ENCODE results near the gene ARHGAP31.

The ARHGAP31 gene

DNA sequence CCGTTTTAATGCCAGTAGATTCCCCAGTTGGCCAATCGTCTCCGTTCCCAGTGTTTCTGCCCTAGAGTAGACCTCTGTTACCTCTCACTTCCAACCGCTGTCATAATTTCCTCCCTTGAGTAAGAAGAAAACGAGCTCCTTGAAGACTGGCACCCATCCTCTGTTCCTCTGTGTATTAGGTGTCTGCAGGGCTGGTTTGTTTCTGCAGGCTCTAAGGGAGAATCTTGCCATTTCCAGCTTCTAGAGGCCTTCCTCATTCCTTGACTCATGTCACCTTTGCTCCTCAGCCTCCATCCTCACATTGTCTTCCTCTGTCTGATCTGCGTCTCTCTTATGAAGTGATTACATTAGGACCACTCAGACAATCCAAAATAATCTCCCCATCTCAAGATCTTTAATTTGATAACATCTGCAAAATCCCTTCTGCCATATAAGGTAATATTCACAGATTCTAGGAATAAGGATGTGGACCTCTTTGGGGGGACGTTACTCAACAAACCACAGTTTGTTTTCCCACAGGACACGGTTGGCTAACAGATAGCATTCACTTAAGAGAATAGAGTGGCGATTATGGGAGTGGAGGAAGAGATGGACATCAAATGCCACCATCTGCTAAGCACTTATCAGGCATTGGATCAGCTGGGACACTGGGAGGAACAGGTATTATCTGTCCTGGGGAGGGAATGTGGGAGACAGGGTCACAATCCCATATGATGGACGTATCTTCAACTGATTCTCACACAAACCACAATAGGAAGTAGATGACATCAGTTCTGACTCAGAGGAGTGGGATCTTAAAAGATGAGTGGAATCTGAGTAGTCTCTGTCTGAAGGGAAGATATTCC, 17.1 kb downstream of the ARHGAP31 start:
- H3K27me3 ChIP-seq (ENCODE audit: control insufficient read depth, low read length): peaks cover 9% of the 10 kb centered on the region
- no peaks in the 10 kb centered on the region for H3K79me2 ChIP-seq (ENCODE audit: control insufficient read depth, low read length)
- no peaks in the 10 kb centered on the region for H3K9me2 ChIP-seq (replicated peaks; ENCODE audit: control insufficient read depth, low read length)
- H3K4me2 ChIP-seq (ENCODE audit: low read length): no peak overlapping the region
- H4K20me1 ChIP-seq (ENCODE audit: control insufficient read depth, insufficient read depth, low read depth, low read length): no peaks in the 10 kb centered on the region
- no peaks in the 10 kb centered on the region for H3K9me3 ChIP-seq (ENCODE audit: control insufficient read depth, insufficient read depth, low read length)
- H3K4me1 ChIP-seq (ENCODE audit: control insufficient read depth, low read length): no peaks in the 10 kb centered on the region
- TF ChIP-seq, protein P1, sequence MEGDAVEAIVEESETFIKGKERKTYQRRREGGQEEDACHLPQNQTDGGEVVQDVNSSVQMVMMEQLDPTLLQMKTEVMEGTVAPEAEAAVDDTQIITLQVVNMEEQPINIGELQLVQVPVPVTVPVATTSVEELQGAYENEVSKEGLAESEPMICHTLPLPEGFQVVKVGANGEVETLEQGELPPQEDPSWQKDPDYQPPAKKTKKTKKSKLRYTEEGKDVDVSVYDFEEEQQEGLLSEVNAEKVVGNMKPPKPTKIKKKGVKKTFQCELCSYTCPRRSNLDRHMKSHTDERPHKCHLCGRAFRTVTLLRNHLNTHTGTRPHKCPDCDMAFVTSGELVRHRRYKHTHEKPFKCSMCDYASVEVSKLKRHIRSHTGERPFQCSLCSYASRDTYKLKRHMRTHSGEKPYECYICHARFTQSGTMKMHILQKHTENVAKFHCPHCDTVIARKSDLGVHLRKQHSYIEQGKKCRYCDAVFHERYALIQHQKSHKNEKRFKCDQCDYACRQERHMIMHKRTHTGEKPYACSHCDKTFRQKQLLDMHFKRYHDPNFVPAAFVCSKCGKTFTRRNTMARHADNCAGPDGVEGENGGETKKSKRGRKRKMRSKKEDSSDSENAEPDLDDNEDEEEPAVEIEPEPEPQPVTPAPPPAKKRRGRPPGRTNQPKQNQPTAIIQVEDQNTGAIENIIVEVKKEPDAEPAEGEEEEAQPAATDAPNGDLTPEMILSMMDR (IDR thresholded peaks at IDR 0.05; ENCODE audit: low read depth, low read length, poor library complexity, severe bottlenecking): no peak
- TF ChIP-seq EZH2phosphoT487 (IDR thresholded peaks at IDR 0.05; ENCODE audit: borderline replicate concordance, low read length): no peak
- H3K27ac ChIP-seq (ENCODE audit: low read depth, low read length): no peak overlapping the region
- H3K36me3 ChIP-seq (ENCODE audit: control insufficient read depth, low read length): no peaks in the 10 kb centered on the region
- H3F3A ChIP-seq (ENCODE audit: control insufficient read depth, insufficient read depth): no peaks in the 10 kb centered on the region
- H3K4me3 ChIP-seq (ENCODE audit: low read length): no peak overlapping the region

DNA sequence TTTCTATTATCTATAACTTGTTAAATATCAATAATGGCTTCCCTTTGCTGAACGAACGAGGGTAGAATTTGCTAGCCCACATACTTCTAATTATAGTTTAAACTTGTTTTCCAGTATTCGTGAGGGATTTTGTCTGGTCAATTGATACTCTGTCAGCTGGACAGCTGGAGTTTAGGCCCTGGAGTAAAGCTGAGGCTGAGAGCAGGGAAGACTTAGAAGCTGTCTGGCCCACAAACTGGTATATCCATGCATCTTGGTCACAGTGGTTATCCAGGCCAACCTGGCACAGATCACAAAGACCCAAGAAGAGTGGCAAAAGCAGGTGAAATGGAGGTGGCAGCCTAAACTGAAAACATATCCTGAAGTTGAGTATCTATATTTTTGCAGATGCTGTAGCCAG, 19.3 kb downstream of the ARHGAP31 start:
- Histone ChIP-seq H3K27me3 (ENCODE audit: control insufficient read depth, low read length) (peaks cover 9% of the 10 kb centered on the region), H3F3A (ENCODE audit: control insufficient read depth, insufficient read depth) (no peaks in the 10 kb centered on the region), H3K4me2 (ENCODE audit: low read length) (no peak overlapping the region)

DNA sequence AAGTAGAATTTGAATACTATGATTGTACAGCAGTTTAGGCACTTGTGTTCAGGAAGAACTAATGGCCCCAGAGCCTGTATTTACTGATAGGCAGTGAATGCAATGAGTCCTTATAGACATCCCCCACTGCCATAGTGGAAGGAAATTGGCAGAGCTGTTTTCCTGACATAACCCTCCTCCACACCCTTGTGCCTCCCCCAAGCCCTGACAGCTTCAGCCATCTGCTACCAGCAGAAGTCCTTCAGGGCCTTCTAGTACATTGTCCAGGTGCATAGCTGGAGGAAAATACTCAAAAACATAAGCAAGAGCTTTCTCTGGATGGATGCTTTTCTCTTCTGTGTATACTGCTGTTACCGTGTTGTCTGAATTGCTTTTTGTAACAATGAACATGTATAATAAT, 20.6 kb downstream of the ARHGAP31 start:
- TF ChIP-seq, protein P1 (IDR thresholded peaks at IDR 0.05; ENCODE audit: low read depth, low read length, poor library complexity, severe bottlenecking): no peak
- TF ChIP-seq EZH2phosphoT487 (IDR thresholded peaks at IDR 0.05; ENCODE audit: borderline replicate concordance, low read length): no peak
- Histone ChIP-seq H3K9me3 (ENCODE audit: control insufficient read depth, insufficient read depth, low read length) (no peaks in the 10 kb centered on the region), H3K79me2 (ENCODE audit: control insufficient read depth, low read length) (no peaks in the 10 kb centered on the region), H3K27me3 (ENCODE audit: control insufficient read depth, low read length) (peaks cover 9% of the 10 kb centered on the region), H3K9me2 (replicated peaks; ENCODE audit: control insufficient read depth, low read length) (no peaks in the 10 kb centered on the region), H3K4me3 (ENCODE audit: low read length) (no peak overlapping the region), H3K4me2 (ENCODE audit: low read length) (no peak overlapping the region), H3F3A (ENCODE audit: control insufficient read depth, insufficient read depth) (no peaks in the 10 kb centered on the region), H4K20me1 (ENCODE audit: control insufficient read depth, insufficient read depth, low read depth, low read length) (no peaks in the 10 kb centered on the region), H3K4me1 (ENCODE audit: control insufficient read depth, low read length) (no peaks in the 10 kb centered on the region), H3K27ac (ENCODE audit: low read depth, low read length) (no peak overlapping the region), H3K36me3 (ENCODE audit: control insufficient read depth, low read length) (no peaks in the 10 kb centered on the region)

More for the DNA sequence above, 19.3 kb downstream of the ARHGAP31 start:
- no peak overlapping the region for H3K27ac ChIP-seq (ENCODE audit: low read depth, low read length)
- H3K9me2 ChIP-seq (replicated peaks; ENCODE audit: control insufficient read depth, low read length): no peaks in the 10 kb centered on the region
- H3K9me3 ChIP-seq (ENCODE audit: control insufficient read depth, insufficient read depth, low read length): no peaks in the 10 kb centered on the region
- TF ChIP-seq, protein P1 (IDR thresholded peaks at IDR 0.05; ENCODE audit: low read depth, low read length, poor library complexity, severe bottlenecking): no peak
- TF ChIP-seq EZH2phosphoT487 (IDR thresholded peaks at IDR 0.05; ENCODE audit: borderline replicate concordance, low read length): no peak
- no peaks in the 10 kb centered on the region for H3K36me3 ChIP-seq (ENCODE audit: control insufficient read depth, low read length)
- H3K4me1 ChIP-seq (ENCODE audit: control insufficient read depth, low read length): no peaks in the 10 kb centered on the region
- no peaks in the 10 kb centered on the region for H4K20me1 ChIP-seq (ENCODE audit: control insufficient read depth, insufficient read depth, low read depth, low read length)
- no peaks in the 10 kb centered on the region for H3K79me2 ChIP-seq (ENCODE audit: control insufficient read depth, low read length)
- no peak overlapping the region for H3K4me3 ChIP-seq (ENCODE audit: low read length)
